ENCODE data around the gene PODXL2.
"Not testable (repeated sequence)": the region's sequence is repeated elsewhere in the genome, so short reads cannot be mapped to it uniquely, and the experiment has no call there.

PODXL2 gene

GRCh38 chr3:127674790-127675189 lies 45.8 kb downstream of the PODXL2 start:
- DNase-seq (ENCODE audit: low spot score): no peak

- DNase-seq (ENCODE audit: low spot score): no peak
These were observed 46.8 kb downstream of the PODXL2 start for GRCh38 chr3:127675651-127676391.

- no peak for DNase-seq (ENCODE audit: low spot score)
These were observed 47.5 kb downstream of the PODXL2 start for GRCh38 chr3:127676456-127676855.

GRCh38 chr3:127676921-127677351 lies 48.0 kb downstream of the PODXL2 start:
- DNase-seq (ENCODE audit: low spot score): no peak

GRCh38 chr3:127677541-127678314 lies 48.7 kb downstream of the PODXL2 start:
- no peak for DNase-seq (ENCODE audit: low spot score)

GRCh38 chr3:127678315-127678599 lies 49.3 kb downstream of the PODXL2 start:
- no peak for DNase-seq (ENCODE audit: low spot score)

GRCh38 chr3:127678611-127679533 lies 49.9 kb downstream of the PODXL2 start:
- DNase-seq (ENCODE audit: low spot score): no peak

GRCh38 chr3:127679534-127680145 lies 50.7 kb downstream of the PODXL2 start:
- DNase-seq (ENCODE audit: low spot score): no peak

- DNase-seq (ENCODE audit: low spot score): no peak
These were observed 51.2 kb downstream of the PODXL2 start for GRCh38 chr3:127680146-127680661.

GRCh38 chr3:127680798-127681221 lies 51.8 kb downstream of the PODXL2 start:
- no peak for DNase-seq (ENCODE audit: low spot score)

GRCh38 chr3:127682175-127682554 lies 53.2 kb downstream of the PODXL2 start:
- DNase-seq (ENCODE audit: low spot score): not testable (repeated sequence)

GRCh38 chr3:127682561-127682960 lies 53.6 kb downstream of the PODXL2 start:
- no peak for DNase-seq (ENCODE audit: low spot score)

GRCh38 chr3:127684871-127685707 lies 56.1 kb downstream of the PODXL2 start:
- no peak for DNase-seq (ENCODE audit: low spot score)

- DNase-seq (ENCODE audit: low spot score): no peak
These were observed 56.9 kb downstream of the PODXL2 start for GRCh38 chr3:127685708-127686511.

- no peak for DNase-seq (ENCODE audit: low spot score)
These were observed 57.5 kb downstream of the PODXL2 start for GRCh38 chr3:127686512-127686894.

GRCh38 chr3:127687228-127687737 lies 58.3 kb downstream of the PODXL2 start:
- no peak for DNase-seq (ENCODE audit: low spot score)

- DNase-seq (ENCODE audit: low spot score): no peak
These were observed 59.0 kb downstream of the PODXL2 start for GRCh38 chr3:127688022-127688415.

- DNase-seq (ENCODE audit: low spot score): no peak
These were observed 59.7 kb downstream of the PODXL2 start for GRCh38 chr3:127688416-127689265.
